GM12891 (cell line): ENCODE data around the gene MAPK8IP2.
A peak's percentile ranks its signal among the peaks of the same experiment; 100 is the strongest.

Source experiments
- DNase-seq: peaks from one replicate; pipeline ENCODE4 v3.0.0; 2011; ENCODE audit warnings: low spot score; ENCODE audit not compliant: insufficient read length
- FAIRE-seq: peaks from 2 replicates; lab custom pipeline; 2011; peaks lifted over from hg19 to GRCh38; lab: Jason Lieb, UNC
- PAX5 ChIP-seq: IDR thresholded peaks from 2 replicates; pipeline ENCODE4 v1.6.1; 2011; ENCODE audit warnings: low read length, moderate library complexity, mild to moderate bottlenecking; ENCODE audit not compliant: insufficient read depth, severe bottlenecking
- POLR2A ChIP-seq: IDR thresholded peaks from 2 replicates; pipeline ENCODE4 v1.6.1; 2011; ENCODE audit warnings: low read depth, low read length, control low read depth
- POLR2AphosphoS5 ChIP-seq: IDR thresholded peaks from 2 replicates; pipeline ENCODE4 v1.6.1; 2011; ENCODE audit warnings: low read depth, low read length, control low read depth
- POU2F2 ChIP-seq: IDR thresholded peaks from 2 replicates; pipeline ENCODE4 v1.6.1; 2011; ENCODE audit warnings: low read depth, mild to moderate bottlenecking, control low read depth, low read length, moderate library complexity
- SPI1 ChIP-seq: IDR thresholded peaks from 2 replicates; pipeline ENCODE4 v1.6.1; 2011; ENCODE audit warnings: low read depth, low read length, control low read depth
- TAF1 ChIP-seq: IDR thresholded peaks from 2 replicates; pipeline ENCODE4 v1.6.1; 2011; ENCODE audit warnings: low read depth, low read length, control low read depth

The MAPK8IP2 gene

DNA sequence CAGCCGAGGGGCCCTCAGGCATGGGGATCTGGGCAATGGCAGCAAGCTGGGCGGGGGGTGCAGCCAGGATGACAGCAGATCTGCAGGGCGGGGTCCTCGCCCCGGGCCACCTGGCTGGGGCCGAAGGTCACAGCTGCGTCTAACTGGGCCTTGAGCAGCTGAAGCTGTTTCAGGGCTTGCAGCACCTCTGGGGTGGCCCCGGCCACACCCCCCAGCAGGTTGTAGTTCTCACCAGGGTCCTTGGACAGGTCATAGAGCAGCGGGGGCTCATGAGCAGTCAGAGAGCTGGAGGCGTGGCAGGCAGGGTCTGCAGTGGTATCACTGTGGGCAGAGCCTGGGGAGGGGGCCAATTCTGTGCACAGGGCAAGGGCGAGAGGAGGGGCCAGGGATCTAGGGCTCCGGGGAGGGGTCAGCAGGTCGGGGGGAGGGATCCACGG is 24.6 kb downstream of the MAPK8IP2 start:
- DNase-seq, result no peak
- TF ChIP-seq POLR2A, result no peak
- no peak for TF ChIP-seq PAX5
- TF ChIP-seq POU2F2, result no peak
- TF ChIP-seq SPI1, result no peak
- no peak for TF ChIP-seq TAF1
- TF ChIP-seq POLR2AphosphoS5, result no peak
- no peak for FAIRE-seq

DNA sequence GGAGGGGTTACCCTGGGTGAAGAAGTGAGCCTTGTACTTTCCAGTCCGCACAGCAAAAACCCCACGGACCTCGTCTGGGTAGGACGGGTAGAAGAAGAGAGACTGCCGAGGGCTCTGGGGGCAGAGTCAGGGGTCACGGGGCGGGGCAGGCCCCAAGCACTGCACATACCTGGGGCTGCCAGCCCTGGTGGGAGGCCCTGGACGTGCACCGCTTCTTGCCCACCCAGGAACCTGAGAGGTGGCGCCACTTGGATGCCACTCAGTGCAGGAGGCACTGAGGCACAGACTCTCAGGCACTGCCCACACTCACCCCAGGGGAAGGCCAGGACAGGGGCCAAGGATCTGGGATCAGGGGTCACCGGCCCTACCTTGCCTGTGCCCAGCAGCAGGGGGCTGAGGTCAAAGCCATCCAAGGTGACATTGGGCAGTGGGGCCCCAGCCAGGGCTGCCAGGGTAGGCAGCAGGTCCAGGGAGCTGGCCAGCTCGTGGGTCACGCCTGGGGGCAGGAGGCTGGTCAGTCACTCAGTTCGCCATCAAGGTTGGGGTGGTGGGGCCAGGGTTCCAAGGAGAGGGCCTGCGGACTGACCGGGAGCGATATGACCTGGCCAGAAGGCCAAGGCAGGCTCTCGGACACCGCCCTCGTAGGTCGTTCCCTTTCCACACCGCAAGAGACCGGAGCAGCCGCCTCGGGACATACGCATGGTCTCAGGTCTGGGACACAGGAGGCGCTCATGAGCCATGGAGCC is 25.1 kb downstream of the MAPK8IP2 start:
- no peak for FAIRE-seq
- no peak for DNase-seq
- TF ChIP-seq POLR2AphosphoS5, result no peak
- TF ChIP-seq POLR2A, result no peak
- no peak for TF ChIP-seq TAF1
- TF ChIP-seq POU2F2, result no peak
- TF ChIP-seq PAX5, result no peak

DNA sequence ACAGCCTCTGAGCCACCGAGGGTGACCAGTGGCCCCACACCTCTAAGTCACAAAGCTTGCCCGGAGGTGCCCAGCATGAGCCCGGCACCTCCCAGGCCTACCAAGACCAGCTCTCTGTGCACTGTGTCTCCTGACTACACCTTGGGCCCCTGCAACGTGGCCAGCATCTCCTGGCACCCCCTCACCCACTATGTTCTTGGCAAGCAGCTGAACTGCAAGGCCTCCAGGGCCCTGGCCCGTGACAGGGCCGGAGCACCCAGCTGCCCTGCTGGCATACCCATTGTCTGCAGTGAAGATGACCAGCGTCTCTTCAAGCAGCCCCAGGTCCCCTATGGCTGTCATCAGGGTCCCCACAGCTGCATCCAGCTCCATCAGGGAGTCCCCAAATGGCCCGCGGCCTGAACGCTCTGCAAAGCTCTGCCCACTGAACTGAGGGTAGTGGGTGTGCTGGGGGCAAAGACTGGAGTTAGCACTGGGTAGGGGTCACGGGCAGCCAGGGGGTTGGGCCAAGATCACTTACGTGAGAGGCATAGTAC is 25.8 kb downstream of the MAPK8IP2 start:
- no peak for FAIRE-seq
- TF ChIP-seq POU2F2 (no peak), POLR2AphosphoS5 (no peak), SPI1 (no peak), POLR2A (no peak), PAX5 (no peak), TAF1 (no peak)

DNA sequence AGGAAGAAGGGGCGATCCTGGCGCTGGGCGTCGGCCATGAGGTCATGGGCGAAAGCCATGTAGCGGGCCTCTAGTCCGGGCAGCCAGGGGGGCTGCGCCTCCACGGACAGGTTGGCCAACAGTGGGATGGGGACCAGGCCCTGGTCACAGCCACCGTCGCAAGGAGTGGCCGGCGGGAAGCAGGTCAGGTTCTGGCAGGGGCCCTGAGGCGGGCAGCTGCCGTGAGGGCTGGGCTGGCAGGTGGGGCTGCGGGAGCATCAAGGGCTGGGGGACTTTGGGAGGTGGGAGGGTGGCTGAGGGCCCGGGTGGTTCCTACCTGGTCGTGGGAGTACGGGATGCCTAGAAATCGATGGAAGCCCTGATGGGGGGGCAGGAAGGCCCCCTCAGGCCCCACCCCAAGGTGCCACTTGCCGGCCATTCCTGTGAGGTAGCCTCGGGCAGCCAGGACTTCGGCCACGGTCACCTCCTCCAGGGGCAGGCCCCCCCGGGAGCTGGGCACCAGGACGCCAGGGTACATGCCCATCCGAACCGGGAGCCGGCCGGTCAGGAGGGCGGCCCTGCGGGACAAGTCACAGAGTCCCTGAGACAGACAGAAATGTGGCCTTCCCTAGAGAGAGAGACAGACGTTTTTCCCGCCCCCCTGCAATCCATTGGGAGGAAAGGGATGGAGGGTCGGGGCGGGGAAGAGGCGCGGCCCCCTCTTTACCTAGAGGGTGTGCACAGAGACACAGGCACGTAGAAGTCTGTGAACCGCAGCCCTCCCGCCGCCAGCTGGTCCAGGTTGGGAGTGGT is 26.5 kb downstream of the MAPK8IP2 start:
- DNase-seq (no peak), FAIRE-seq (no peak)
- TF ChIP-seq TAF1 (no peak), POLR2A (no peak), PAX5 (no peak), POU2F2 (no peak), POLR2AphosphoS5 (no peak)

More for the DNA sequence above, 25.8 kb downstream of the MAPK8IP2 start:
- no peak for DNase-seq

DNA sequence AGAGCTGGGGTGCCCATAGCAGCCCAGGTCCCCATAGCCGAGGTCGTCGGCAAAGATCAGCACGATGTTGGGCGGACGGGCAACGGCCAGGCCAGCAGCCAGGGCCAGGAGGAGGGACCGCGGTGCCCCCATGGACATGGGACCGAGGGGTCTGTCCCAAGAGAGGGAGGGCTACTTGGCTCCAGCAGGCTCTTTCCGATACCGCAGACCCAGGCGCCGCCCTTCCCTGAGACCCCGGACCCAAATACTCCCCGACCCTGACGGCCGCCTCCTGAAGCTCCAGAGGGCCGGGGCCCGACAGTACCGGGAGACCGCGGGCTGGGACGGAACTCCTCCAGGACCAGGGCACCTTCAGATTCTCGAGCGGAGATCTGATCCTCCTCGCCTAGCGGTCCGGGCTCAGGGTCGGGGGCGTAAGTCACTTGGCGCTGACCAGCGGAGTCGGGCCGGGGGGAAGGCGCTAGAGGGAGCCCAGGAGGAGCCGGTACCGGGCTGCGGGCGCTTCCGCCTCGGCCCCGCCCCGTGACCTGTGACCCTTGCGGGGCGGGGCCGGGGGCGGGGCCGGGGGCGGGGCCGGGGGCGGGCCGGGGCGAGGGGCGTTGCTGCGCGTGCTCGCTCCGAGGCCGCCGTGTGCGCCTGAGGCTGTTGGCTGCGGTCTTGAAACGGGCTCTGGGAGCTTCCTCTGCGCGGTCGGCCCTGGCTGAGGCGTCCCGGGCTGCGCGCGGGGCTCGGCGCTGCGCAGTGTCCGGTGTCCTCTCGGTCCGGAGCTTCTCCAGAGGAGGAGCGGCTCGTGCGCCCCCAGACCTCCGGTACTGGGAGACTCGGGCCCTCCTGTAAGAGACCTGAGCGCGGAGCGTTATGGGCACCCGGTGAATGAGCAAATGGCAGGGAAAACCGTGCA is 27.3 kb downstream of the MAPK8IP2 start, which contains the start of gene ARSA:
TSS of gene ARSA (minus strand) at position 511 of the 901 bp plus-strand sequence. CDS start at position 138, 373 bp downstream.
- DNase-seq (peak; percentile 82), FAIRE-seq (peak; percentile 76)
- TF ChIP-seq POLR2A, result no peak
- no peak for TF ChIP-seq POU2F2
- no peak for TF ChIP-seq POLR2AphosphoS5
- no peak for TF ChIP-seq PAX5
- no peak for TF ChIP-seq SPI1
- TF ChIP-seq TAF1, result no peak

DNA sequence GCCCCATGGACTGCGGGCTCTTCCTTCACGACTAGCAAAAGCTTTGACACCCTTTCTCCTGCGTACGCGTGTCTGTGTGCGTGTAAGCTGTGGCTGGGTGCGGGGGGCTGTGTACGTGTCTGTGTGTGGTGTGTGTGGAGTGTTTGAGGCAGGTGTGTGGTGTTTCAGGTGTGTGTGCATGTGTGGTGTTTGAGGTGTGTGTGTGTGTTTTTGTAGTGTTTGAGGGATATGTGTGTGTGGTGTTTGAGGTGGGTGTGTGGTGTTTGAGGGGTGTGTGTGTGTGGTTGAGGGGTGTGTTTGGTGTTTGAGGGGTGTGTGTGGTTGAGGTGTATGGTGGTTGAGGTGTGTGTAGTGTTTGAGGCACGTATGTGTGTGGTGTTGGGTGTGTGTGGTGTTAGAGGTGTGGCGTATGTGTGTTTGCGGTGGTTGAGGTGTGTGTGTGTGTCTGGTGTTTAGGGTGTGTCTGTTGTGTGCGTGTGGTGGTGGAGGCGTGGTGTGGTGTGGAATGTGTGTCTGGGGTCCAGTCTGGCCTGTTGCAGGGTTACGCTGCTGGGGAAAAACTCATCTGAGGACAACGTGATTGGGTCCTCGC is 28.0 kb downstream of the MAPK8IP2 start:
- TF ChIP-seq POLR2AphosphoS5 (no peak), POU2F2 (no peak), TAF1 (no peak), POLR2A (no peak), SPI1 (no peak), PAX5 (no peak)
- no peak for DNase-seq
- peak; percentile 98 for FAIRE-seq

DNA sequence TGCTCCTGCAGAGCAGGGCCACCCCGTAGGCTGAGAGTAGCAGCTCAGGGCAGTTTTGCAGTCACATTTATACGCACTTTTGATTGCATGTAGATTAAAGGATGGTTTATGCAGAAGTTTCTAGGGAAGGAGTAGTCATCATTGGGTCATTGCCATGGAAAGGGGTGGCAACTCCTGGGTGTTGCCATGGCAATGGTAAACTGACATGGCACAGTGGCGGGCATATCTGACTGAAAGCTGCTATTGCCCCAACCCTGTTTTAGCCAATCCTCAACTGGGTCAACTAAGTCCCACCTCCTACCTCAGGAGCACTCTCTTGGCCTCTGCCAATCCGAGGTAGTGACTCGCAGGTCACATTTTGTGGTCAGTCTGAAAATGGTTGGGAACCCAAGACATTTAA is 29.8 kb downstream of the MAPK8IP2 start:
- FAIRE-seq (no peak), DNase-seq (no peak)
- TF ChIP-seq POLR2AphosphoS5 (no peak), PAX5 (no peak), POU2F2 (no peak), SPI1 (no peak), TAF1 (no peak), POLR2A (no peak)

DNA sequence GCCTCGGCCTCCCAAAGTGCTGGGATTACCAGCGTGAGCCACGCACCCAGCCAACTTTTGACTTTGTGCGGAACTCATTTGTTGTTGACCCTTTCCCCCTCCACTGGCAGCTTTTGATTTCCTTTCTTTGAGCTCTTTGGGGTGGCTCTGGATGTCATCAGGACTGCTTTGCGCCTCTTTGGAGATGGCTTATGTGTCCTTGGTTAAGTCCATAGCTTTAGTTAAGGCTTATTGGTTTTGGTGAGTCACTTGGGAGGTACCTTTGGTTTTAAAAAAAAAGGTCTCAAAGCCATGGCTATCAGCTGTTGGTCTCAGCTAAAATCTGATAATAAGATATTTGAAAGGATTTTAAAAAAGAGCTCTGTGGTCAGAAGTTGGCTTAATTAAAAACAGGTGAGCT is 32.5 kb downstream of the MAPK8IP2 start:
- TF ChIP-seq PAX5, result no peak
- no peak for TF ChIP-seq POU2F2
- no peak for TF ChIP-seq TAF1
- no peak for TF ChIP-seq SPI1
- TF ChIP-seq POLR2A, result no peak
- TF ChIP-seq POLR2AphosphoS5, result no peak
- DNase-seq, result no peak
- no peak for FAIRE-seq
